ENCODE results near the gene ALDH1B1.
"Not testable (repeated sequence)": the region's sequence is repeated elsewhere in the genome, so short reads cannot be mapped to it uniquely, and the experiment has no call there.

The ALDH1B1 gene

DNA sequence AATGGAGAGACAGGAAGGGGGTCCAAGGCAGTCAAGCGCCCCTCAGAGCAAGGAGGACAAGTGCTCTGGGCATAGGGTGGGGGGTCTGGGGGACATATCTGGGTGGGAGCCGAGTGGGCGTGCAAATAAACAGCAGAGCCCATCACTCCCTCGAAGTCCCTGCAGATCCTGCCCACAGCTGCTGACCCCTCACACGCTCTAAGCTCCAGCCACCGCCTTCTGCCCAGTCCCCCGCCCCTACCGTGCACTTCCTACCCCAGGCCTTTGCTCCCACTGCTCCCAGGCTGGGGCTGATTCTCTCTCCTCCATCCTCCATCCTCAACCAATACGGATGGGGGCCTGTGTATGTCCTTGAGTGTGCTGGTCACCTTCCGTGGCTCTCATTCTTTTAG is 16.9 kb upstream of the ALDH1B1 start:
- H3K4me3 Mint-ChIP-seq: no peak overlapping the region
- H3K27me3 Mint-ChIP-seq: peaks cover 1% of the 10 kb centered on the region
- H3K36me3 Mint-ChIP-seq: no peaks in the 10 kb centered on the region
- H3K27ac Mint-ChIP-seq: no peak overlapping the region
- H3K9me3 Mint-ChIP-seq: no peaks in the 10 kb centered on the region
- H3K4me1 Mint-ChIP-seq: no peaks in the 10 kb centered on the region

DNA sequence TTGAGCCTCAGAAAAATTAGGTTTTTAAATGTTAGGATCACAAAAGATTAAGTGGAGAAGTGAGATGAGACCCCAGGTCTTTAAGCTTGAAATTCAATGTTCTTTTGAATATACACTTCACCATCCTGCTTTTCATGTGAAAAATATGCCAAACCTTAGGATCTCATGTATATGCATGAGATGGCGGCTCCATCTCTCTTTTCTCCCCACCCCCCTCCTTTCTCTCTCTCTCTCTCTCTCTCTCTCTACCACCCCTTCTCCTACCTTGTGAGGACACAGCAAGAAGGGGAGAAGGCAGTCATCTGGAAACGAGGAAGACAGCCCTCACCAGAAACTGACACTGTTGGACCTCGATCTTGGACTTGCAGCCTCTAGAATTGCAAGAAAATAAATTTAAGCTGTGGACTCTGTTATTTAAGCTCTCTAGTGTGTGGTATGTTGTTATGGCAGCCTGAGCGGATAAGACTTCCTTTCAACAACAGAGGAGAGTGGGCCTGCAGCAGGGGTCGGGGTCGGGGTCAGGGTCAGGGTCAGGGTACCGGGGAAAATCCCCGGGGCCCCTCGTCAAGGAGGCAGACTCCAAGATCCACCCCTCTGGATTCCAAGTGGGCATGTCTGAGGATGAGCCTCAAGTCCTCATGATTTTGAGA is 16.4 kb upstream of the ALDH1B1 start:
- H3K4me3 Mint-ChIP-seq: no peak overlapping the region
- no peaks in the 10 kb centered on the region for H3K9me3 Mint-ChIP-seq
- no peaks in the 10 kb centered on the region for H3K27me3 Mint-ChIP-seq
- H3K36me3 Mint-ChIP-seq: no peaks in the 10 kb centered on the region
- no peaks in the 10 kb centered on the region for H3K4me1 Mint-ChIP-seq
- H3K27ac Mint-ChIP-seq: no peak overlapping the region

DNA sequence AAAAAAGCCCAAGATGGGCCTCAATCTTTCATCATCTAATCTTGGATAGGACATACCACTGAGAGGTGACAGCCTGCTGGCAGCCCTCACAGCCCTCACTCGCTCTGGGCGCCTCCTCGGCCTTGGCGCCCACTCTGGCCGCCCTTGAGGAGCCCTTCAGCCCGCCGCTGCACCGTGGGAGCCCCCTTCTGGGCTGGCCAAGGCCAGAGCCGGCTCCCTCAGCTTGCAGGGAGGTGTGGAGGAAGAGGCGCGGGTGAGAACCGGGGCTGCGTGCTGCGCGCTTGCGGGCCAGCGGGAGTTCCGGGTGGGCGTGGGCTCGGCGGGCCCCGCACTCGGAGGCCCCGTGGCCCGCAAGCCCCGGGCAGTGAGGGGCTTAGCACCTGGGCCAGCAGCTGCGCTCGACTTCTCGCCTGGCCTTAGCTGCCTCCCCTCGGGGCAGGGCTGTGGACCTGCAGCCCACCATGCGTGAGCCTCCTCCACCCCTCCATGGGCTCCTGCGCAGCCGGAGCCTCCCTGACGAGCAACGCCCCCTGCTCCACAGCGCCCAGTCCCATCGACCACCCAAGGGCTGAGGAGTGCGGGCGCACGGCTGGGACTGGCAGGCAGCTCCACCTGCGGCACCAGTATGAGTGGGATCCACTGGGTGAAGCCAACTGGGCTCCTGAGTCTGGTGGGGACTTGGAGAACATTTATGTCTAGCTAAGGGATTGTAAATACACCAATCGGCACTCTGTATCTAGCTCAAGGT is 15.0 kb upstream of the ALDH1B1 start:
- H3K36me3 Mint-ChIP-seq, H3K4me1 Mint-ChIP-seq, H3K9me3 Mint-ChIP-seq, H3K27me3 Mint-ChIP-seq, H3K27ac Mint-ChIP-seq, H3K4me3 Mint-ChIP-seq: not testable (repeated sequence)

DNA sequence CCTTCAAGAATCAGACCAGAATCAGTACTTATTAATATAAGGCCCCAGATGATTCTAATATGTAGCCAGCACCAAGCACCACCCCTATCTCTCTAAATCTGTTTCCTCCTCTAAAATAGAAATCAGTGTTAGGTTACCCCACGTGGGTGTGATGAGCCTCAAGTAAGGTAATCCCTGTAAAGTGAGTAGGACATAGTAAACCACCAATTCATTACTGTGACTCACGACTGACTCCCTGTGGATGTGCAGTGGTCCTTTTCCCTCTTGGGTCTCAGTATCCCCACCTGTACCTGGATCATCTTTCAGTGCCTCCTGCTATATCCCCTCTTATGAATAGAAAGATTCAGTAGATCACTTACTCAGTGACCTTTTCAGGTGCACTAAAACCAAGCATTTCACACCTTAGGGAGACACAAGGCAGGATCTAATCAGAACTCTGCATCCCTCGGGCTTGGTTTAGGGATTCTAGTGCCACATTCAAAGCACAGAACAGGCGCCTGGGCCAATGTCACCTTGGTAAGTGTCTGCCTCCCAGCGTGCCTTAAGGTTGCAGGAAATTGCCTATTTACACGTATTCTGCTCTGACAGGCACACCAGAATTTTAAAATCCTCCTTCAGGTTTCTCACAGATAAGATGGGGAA is 12.2 kb upstream of the ALDH1B1 start:
- H3K9me3 Mint-ChIP-seq: peaks cover 5% of the 10 kb centered on the region
- H3K27ac Mint-ChIP-seq: no peak overlapping the region
- no peaks in the 10 kb centered on the region for H3K36me3 Mint-ChIP-seq
- no peaks in the 10 kb centered on the region for H3K4me1 Mint-ChIP-seq
- no peak overlapping the region for H3K4me3 Mint-ChIP-seq
- peaks cover 1% of the 10 kb centered on the region for H3K27me3 Mint-ChIP-seq

DNA sequence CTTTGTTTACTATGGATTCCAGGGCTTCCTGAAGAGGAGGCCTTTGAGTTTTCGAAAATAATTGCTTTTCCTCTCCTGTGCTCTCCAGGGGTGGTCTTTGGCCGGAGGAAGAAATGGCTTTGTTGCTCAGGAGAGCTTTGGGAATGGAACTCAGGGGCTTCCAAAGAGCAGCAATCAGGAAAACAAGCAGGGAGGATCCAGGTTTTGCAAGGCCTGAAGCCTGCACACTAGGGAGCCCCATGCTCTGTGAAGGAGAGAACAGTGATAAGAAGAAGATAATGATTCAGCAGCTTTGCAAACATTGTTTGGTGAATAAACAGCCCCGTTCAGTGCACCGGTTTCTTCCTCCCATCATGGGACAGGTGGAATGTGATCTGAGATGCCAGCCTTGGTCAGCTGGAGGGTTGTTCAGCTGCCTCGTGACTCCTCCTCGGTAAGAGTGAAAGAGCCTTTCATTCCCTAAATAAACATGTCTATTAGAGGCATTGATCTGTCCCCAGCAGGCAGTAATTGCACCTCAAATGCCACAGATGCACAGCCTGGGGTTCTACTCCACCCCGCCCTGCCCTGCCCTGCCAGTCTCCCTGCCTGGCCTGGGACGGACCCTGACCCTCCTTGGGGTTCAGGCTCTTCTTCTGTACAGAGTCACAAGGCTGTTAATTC is 11.5 kb upstream of the ALDH1B1 start:
- Mint-ChIP-seq H3K4me1 (no peaks in the 10 kb centered on the region), H3K27me3 (peaks cover 1% of the 10 kb centered on the region), H3K9me3 (peaks cover 5% of the 10 kb centered on the region), H3K36me3 (no peaks in the 10 kb centered on the region), H3K27ac (no peak overlapping the region), H3K4me3 (no peak overlapping the region)

DNA sequence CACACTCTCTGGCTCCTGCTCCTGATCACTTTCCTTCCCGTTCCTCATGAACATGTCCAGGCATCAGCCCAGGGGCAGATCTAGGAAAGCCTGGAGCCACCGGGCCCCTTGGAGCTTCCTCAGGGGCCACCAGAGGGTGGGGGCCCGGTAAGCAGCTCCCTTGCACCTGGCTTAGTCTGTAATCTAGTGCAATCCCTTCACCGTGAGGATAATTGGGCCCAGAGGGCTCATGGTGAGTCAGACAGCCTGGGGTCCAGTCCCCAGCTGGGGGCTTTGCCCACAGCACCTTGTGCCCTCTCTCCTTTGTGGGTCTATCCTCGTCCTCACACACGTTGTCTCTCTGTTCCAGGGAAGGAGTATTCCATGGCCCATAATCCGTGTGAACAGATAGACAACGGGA is 10.4 kb upstream of the ALDH1B1 start:
- Mint-ChIP-seq H3K4me1 (no peaks in the 10 kb centered on the region), H3K27me3 (peaks cover 1% of the 10 kb centered on the region), H3K4me3 (no peak overlapping the region), H3K9me3 (peaks cover 5% of the 10 kb centered on the region), H3K36me3 (no peaks in the 10 kb centered on the region), H3K27ac (no peak overlapping the region)

DNA sequence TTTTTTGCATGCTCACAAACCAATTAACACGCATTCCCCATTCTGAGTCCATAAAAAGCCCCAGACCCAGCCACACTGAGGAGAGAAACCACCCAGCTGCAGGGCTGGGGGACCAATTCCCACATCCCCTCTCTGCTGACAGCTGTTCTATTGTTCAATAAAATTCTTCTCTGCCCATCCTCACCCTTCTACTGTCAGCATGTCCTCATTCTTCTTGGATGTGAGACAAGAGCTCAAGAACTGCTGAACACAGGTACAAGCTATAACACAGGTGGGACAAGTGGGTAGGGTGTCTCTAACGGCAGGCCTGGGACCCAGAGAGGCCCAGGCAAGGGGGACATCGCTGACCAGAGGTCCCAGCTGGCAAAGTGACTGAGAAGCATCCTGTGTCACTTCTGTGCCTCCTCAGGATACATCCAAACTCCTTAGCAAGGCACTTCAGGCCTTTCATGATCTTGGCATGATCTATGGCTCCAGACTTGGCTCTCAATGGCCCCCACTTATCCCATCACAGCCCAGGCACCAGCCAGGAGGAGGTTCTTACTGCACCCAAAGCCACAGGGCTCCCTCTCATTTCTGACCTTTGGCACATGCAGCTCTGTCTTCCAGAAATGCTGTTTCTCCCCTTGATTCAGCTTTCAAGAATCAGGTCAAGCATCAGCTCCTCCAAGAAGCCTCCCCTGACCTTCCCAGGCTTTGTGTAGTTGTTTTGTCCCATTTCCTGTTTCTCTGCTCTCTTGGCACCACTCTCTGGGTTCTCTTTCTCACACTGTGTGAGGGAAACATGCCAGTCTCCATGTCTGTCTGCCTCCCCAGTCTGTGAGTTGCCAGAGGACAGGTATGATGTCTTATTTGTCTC is 7.3 kb upstream of the ALDH1B1 start:
- H3K36me3 Mint-ChIP-seq: no peaks in the 10 kb centered on the region
- peaks cover 5% of the 10 kb centered on the region for H3K9me3 Mint-ChIP-seq
- no peak overlapping the region for H3K27ac Mint-ChIP-seq
- peaks cover 1% of the 10 kb centered on the region for H3K27me3 Mint-ChIP-seq
- H3K4me1 Mint-ChIP-seq: no peaks in the 10 kb centered on the region
- H3K4me3 Mint-ChIP-seq: no peak overlapping the region

DNA sequence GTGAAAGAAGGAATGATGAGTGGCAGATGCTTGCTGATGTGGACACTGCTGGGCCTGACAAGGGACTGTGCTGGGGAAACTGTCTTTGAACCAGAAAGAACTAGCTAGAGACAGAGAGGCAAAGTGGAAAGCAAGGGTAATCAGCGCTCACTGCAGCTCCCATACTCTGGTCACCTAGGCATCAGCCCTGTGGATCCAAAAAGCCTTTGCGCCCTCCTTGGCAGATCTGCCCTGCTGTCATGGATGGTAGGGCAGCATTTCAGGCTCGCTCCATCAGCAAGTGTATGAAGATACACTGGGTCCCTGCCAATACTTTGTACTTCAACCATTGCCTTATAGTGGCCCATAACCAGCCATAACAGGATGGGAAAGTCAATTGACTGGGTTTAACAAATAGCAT is 6.6 kb upstream of the ALDH1B1 start:
- Mint-ChIP-seq H3K4me3 (no peak overlapping the region), H3K4me1 (no peaks in the 10 kb centered on the region), H3K9me3 (peaks cover 5% of the 10 kb centered on the region), H3K36me3 (no peaks in the 10 kb centered on the region), H3K27ac (no peak overlapping the region), H3K27me3 (peaks cover 1% of the 10 kb centered on the region)

DNA sequence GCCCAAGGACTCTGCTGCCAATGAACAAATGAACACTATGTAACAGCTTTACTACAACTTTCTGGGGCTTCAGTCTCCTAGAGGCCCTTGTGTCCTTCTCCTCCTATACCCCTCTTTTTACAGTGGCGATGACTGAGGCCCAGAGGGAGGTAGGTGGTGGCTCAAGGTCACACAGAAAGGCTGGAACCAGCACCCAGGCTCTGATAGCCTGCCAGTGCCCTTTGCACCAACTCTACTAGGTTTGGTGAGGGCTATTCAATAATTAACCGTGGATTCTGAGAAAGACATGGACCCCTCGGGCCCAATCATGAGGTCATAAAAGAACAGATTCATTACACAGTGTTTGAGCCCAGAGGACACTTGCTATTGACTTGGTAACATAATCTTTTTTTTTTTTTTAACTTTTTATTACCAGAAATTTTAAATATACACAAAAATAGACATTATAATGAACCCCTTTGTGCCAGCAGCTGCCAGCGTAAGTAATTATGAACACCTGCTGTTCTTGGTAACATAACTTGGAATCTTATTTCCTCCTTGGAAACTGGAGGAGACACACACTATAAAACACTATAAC is 6.1 kb upstream of the ALDH1B1 start:
- H3K36me3 Mint-ChIP-seq: no peaks in the 10 kb centered on the region
- no peaks in the 10 kb centered on the region for H3K4me1 Mint-ChIP-seq
- H3K9me3 Mint-ChIP-seq: peaks cover 5% of the 10 kb centered on the region
- H3K4me3 Mint-ChIP-seq: no peak overlapping the region
- H3K27ac Mint-ChIP-seq: no peak overlapping the region
- H3K27me3 Mint-ChIP-seq: peaks cover 1% of the 10 kb centered on the region

DNA sequence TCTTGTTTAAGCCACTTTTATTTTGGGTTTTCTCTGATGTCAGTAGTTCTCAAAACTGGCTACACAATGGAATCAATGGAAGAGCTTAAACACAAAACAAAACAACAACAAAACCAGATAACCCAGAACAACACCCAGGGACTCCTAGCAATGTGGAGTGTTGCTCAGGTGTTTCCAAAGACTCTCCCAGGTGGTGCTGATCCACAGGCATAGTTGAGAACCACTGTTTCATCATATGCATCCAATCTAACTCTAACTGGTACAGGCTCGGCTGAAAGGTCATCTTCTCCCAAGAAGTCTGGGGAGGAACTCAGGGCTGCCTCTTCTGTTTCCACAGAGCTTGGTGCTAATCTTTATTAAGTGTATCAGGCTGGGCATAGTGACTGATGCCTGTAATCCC is 5.4 kb upstream of the ALDH1B1 start:
- no peak overlapping the region for H3K27ac Mint-ChIP-seq
- H3K4me3 Mint-ChIP-seq: no peak overlapping the region
- H3K9me3 Mint-ChIP-seq: peaks cover 5% of the 10 kb centered on the region
- H3K27me3 Mint-ChIP-seq: peaks cover 1% of the 10 kb centered on the region
- H3K36me3 Mint-ChIP-seq: no peaks in the 10 kb centered on the region
- peaks cover 2% of the 10 kb centered on the region for H3K4me1 Mint-ChIP-seq

DNA sequence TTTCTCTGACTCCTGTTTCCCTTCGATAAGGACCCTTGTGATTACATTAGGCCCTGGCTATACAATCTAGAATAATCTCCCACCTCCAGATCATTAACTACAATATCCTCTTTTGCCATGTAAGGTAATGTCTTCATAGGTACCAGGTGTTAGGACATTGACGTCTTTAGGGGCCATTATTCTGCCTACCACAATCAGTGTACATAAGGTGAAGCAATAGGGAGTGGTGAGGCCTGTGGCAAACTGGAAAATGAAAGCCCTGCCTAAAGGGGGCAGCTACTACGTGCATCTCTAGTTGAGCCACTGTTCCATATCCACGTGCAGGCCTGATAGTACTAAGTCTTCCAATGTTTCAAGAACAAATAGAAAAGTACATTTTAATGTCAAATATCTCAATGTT is 4.8 kb upstream of the ALDH1B1 start:
- peaks cover 5% of the 10 kb centered on the region for H3K4me1 Mint-ChIP-seq
- H3K9me3 Mint-ChIP-seq: peaks cover 5% of the 10 kb centered on the region
- H3K4me3 Mint-ChIP-seq: no peak overlapping the region

DNA sequence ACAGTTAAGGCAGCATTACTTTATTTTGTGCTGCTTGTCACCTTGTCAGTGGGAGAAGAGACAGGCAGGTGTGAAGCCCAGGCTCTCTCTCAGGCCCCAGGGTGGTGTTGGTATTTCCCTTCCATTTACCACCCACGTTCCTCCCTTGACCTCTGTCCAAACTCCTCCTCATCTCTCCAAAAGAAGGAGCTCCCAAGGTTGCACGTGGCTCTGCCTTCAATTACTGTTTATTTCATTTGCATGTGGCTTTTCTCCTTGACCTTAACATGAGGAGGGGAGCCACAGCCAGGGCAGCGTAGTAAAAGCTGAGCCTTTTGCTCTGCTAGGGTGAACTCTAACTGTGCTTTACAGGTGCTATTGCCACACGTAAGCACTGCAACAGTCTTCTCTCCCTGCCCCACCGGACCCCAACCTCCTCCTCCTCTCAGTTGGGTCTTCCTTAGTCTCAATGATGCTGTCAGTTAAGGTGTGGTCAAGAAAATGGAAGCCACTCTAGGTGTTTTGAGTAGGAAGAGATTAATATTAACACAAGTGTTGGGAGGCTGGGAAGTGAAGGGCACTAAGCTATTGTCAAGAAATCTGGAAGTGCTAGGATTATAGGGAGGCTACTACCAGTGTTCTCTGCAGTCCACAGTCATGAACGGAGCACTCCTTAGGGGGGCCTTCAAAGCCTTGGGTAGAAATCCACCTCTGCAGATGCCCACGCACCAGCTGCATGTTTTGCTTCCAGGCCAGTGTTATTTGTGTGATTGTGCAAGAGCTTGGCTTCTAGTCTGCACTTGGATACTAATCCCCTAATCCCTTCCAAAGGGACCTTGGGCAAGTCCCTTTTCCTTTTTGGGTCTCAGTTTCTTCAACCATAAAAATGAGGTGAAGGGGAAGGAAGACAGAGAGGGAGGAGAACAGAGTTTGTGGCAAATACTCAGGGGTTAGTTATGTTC is 3.9 kb upstream of the ALDH1B1 start:
- no peak overlapping the region for H3K4me3 Mint-ChIP-seq
- peaks cover 1% of the 10 kb centered on the region for H3K27me3 Mint-ChIP-seq
- H3K4me1 Mint-ChIP-seq: peaks cover 12% of the 10 kb centered on the region
- no peaks in the 10 kb centered on the region for H3K36me3 Mint-ChIP-seq
- H3K9me3 Mint-ChIP-seq: peaks cover 5% of the 10 kb centered on the region
- no peak overlapping the region for H3K27ac Mint-ChIP-seq

More for the DNA sequence above, 4.8 kb upstream of the ALDH1B1 start:
- H3K36me3 Mint-ChIP-seq: no peaks in the 10 kb centered on the region
- H3K27ac Mint-ChIP-seq: no peak overlapping the region
- H3K27me3 Mint-ChIP-seq: peaks cover 1% of the 10 kb centered on the region

DNA sequence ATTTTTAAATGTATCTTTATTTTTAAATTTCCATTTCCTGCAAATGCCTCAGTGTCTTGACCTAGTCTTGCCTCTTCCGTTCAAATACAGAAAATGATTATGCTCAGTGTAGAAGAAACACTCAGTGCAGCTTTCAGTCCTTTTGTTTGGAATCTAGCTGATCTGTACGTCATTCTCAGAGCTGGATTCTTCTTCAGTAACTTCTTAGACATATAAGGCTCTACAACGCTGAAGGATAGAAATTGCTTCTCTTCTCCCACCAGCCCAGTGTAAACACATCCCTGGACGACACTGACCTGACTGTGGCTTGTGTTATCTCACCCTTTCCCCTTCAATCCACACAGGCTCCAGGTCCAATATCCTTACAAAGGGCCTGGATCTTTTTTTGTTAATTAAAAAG is 3.2 kb upstream of the ALDH1B1 start:
- Mint-ChIP-seq H3K4me3 (no peak overlapping the region), H3K9me3 (peaks cover 5% of the 10 kb centered on the region), H3K27me3 (peaks cover 1% of the 10 kb centered on the region), H3K27ac (no peak overlapping the region), H3K36me3 (no peaks in the 10 kb centered on the region), H3K4me1 (peaks cover 16% of the 10 kb centered on the region)

DNA sequence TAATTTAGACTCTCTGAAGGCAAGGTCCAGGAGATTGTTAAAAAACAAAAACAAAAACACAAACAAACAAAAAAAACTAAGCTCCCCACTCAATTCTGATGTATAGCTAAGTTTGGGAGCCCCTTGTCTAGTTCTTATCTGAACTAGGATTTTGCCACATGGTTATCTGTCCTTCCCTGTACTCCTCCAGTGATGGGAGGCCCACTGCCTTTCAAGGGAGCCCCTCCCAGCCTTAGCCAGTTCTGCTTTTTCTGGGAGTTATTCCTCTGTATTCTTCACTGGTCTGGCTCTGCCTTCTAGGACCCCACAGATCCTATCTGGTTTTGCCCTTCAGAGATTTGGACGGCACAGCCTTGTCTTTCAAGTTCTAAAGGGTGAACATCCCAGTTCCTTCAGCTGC is 2.1 kb upstream of the ALDH1B1 start:
- no peaks in the 10 kb centered on the region for H3K27me3 Mint-ChIP-seq

More for the DNA sequence above, 2.1 kb upstream of the ALDH1B1 start:
- peaks cover 16% of the 10 kb centered on the region for H3K4me1 Mint-ChIP-seq
- no peak overlapping the region for H3K4me3 Mint-ChIP-seq
- H3K9me3 Mint-ChIP-seq: no peaks in the 10 kb centered on the region
- no peak overlapping the region for H3K27ac Mint-ChIP-seq
- H3K36me3 Mint-ChIP-seq: peaks cover 1% of the 10 kb centered on the region
